ENCODE data around the gene IRGC.

- no peak for TF ChIP-seq RAD21 (CRISPR knock-in tag; conservative IDR thresholded peaks at IDR 0.05 in 1 of 2, IDR thresholded peaks at IDR 0.05 in 1 of 2)
- TF ChIP-seq, protein P1, sequence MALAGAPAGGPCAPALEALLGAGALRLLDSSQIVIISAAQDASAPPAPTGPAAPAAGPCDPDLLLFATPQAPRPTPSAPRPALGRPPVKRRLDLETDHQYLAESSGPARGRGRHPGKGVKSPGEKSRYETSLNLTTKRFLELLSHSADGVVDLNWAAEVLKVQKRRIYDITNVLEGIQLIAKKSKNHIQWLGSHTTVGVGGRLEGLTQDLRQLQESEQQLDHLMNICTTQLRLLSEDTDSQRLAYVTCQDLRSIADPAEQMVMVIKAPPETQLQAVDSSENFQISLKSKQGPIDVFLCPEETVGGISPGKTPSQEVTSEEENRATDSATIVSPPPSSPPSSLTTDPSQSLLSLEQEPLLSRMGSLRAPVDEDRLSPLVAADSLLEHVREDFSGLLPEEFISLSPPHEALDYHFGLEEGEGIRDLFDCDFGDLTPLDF (CRISPR knock-in tag; IDR thresholded peaks at IDR 0.05), result 0 out of 2 replicates have a peak, but pooled peaks have one; percentile 55
- no peak for TF ChIP-seq TCF7 (IDR thresholded peaks at IDR 0.05; ENCODE audit: borderline replicate concordance)
- TF ChIP-seq JUND (IDR thresholded peaks at IDR 0.05; ENCODE audit: borderline replicate concordance, low read depth, low read length), result peak; percentile 37; the same call in 1 of the 2 replicates
- peak; percentile 38; the same call in 1 of the 3 replicates for TF ChIP-seq JUND (tag; IDR thresholded peaks at IDR 0.05; ENCODE audit: borderline replicate concordance, low read depth, low read length)
- no peak for TF ChIP-seq ZNF436 (CRISPR knock-in tag; IDR thresholded peaks at IDR 0.05)
- TF ChIP-seq HINFP (tag; conservative IDR thresholded peaks at IDR 0.05; ENCODE audit: low read depth), result no peak
- TF ChIP-seq EGR1 (conservative IDR thresholded peaks at IDR 0.05), result peak; percentile 79
- no peak for TF ChIP-seq E4F1 (CRISPR knock-in tag; IDR thresholded peaks at IDR 0.05; ENCODE audit: borderline replicate concordance)
- 0 out of 2 replicates have a peak, but pooled peaks have one; percentile 72 for TF ChIP-seq FOXP4 (CRISPR knock-in tag; IDR thresholded peaks at IDR 0.05; ENCODE audit: borderline replicate concordance)
- TF ChIP-seq, protein P2, sequence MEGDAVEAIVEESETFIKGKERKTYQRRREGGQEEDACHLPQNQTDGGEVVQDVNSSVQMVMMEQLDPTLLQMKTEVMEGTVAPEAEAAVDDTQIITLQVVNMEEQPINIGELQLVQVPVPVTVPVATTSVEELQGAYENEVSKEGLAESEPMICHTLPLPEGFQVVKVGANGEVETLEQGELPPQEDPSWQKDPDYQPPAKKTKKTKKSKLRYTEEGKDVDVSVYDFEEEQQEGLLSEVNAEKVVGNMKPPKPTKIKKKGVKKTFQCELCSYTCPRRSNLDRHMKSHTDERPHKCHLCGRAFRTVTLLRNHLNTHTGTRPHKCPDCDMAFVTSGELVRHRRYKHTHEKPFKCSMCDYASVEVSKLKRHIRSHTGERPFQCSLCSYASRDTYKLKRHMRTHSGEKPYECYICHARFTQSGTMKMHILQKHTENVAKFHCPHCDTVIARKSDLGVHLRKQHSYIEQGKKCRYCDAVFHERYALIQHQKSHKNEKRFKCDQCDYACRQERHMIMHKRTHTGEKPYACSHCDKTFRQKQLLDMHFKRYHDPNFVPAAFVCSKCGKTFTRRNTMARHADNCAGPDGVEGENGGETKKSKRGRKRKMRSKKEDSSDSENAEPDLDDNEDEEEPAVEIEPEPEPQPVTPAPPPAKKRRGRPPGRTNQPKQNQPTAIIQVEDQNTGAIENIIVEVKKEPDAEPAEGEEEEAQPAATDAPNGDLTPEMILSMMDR (IDR thresholded peaks at IDR 0.05 in 2 of 3, conservative IDR thresholded peaks at IDR 0.05 in 1 of 3; ENCODE audit: insufficient read depth in 2 of 3, low read depth in 1 of 3, low read length in 3 of 3), result no peak
Measured at GRCh38 chr19:43754503-43755255, 38.8 kb downstream of the IRGC start, which contains the start of gene SMG9.

Data from K562 (cell line).